DND-41 (cell line): ENCODE data around the gene TRIM69.

ENCODE experiments used
- ATAC-seq: fragments of 200-7000 bp; cut with Tn5 transposase; 3 replicates; pipeline ENCODE4 v1.9.1; 2021; ENCODE audit warnings: low read depth; ENCODE audit not compliant: insufficient read depth
- DNase-seq: peaks from one replicate; pipeline ENCODE4 v3.0.0-alpha.2; 2020
- H2AFZ ChIP-seq: 2 replicates; pipeline ENCODE4 v1.6.0; 2012; ENCODE audit warnings: low read depth, low read length
- H3K27ac ChIP-seq: 2 replicates; pipeline ENCODE4 v1.5.1; 2012; ENCODE audit warnings: low read length, inconsistent platforms
- H3K27me3 ChIP-seq: fragments of 200-600 bp; sonication (generic); 2 replicates; pipeline ENCODE4 v1.6.0; 2012; ENCODE audit warnings: low read length, mild to moderate bottlenecking, inconsistent platforms; ENCODE audit not compliant: insufficient read depth, poor library complexity
- H3K36me3 ChIP-seq: 2 replicates; pipeline ENCODE4 v1.5.1; 2012; ENCODE audit warnings: low read length, inconsistent platforms; ENCODE audit not compliant: insufficient read depth
- H3K4me1 ChIP-seq: 2 replicates; pipeline ENCODE4 v1.5.1; 2012; ENCODE audit warnings: mild to moderate bottlenecking, low read length; ENCODE audit not compliant: insufficient read depth
- H3K4me2 ChIP-seq: 2 replicates; pipeline ENCODE4 v1.6.0; 2012; ENCODE audit warnings: mild to moderate bottlenecking, moderate library complexity, low read length, inconsistent platforms; ENCODE audit not compliant: insufficient read depth
- H3K4me3 ChIP-seq, 2 experiments: fragments of 200-600 bp in 1 of 2; shearing (Covaris generic) in 1 of 2; 2 replicates each; pipeline ENCODE4 v1.5.1; 2012 to 2016; ENCODE audit warnings: inconsistent platforms in 2 of 2, low read length in 2 of 2, mild to moderate bottlenecking in 2 of 2, low read depth in 1 of 2, moderate library complexity in 1 of 2
- H3K79me2 ChIP-seq: 2 replicates; pipeline ENCODE4 v1.6.0; 2012; ENCODE audit warnings: low read length, inconsistent platforms; ENCODE audit not compliant: insufficient read depth
- H3K9ac ChIP-seq: 2 replicates; pipeline ENCODE4 v1.6.0; 2012; ENCODE audit warnings: low read depth, mild to moderate bottlenecking, inconsistent platforms, low read length, moderate library complexity
- H3K9me3 ChIP-seq: 2 replicates; pipeline ENCODE4 v1.5.1; 2012; ENCODE audit warnings: low read length, moderate library complexity, mild to moderate bottlenecking, inconsistent platforms; ENCODE audit not compliant: insufficient read depth, severe bottlenecking
- H4K20me1 ChIP-seq: 2 replicates; pipeline ENCODE4 v1.6.0; 2012; ENCODE audit warnings: low read length; ENCODE audit not compliant: insufficient read depth
- EZH2 ChIP-seq: IDR thresholded peaks from 3 replicates; pipeline ENCODE4 v1.6.1; 2012; ENCODE audit warnings: borderline replicate concordance, low read depth, mild to moderate bottlenecking, moderate library complexity, low read length, inconsistent platforms; ENCODE audit not compliant: severe bottlenecking
- TF ChIP-seq, protein P1 (sequence below): IDR thresholded peaks from 2 replicates; pipeline ENCODE4 v1.5.1; 2012; ENCODE audit warnings: borderline replicate concordance, low read length, moderate library complexity, mild to moderate bottlenecking; ENCODE audit not compliant: poor library complexity, severe bottlenecking; ENCODE audit errors: extremely low read depth

TRIM69 gene

DNA sequence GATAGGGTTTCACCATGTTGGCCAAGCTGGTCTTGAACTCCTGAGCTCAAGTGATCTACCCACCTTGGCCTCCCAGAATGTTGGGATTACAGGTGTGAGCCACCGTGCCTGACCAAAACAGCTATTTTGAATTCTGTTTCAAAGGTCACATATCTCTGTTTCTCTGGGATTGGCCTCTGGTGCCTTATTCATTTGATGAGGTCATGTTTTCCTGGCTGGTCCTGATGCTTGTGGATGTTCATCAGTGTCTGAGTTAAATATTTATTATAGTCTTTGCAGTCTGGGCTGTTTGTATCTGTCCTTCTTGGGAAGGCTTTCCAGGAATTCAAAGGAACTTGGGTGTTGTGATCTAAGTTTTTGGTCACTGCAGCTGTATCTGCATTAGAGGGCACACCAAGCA is 30.3 kb upstream of the TRIM69 start:
- Histone ChIP-seq H3K9me3 (no peaks in the 10 kb centered on the region), H3K27ac (no peak overlapping the region), H4K20me1 (no peaks in the 10 kb centered on the region), H3K36me3 (no peaks in the 10 kb centered on the region), H2AFZ (no peak overlapping the region), H3K27me3 (no peaks in the 10 kb centered on the region), H3K4me3 (no peak overlapping the region), H3K4me1 (peaks cover 14% of the 10 kb centered on the region), H3K4me2 (no peak overlapping the region), H3K79me2 (peaks cover 13% of the 10 kb centered on the region), H3K9ac (no peak overlapping the region)
- DNase-seq: no peak
- TF ChIP-seq, protein P1, sequence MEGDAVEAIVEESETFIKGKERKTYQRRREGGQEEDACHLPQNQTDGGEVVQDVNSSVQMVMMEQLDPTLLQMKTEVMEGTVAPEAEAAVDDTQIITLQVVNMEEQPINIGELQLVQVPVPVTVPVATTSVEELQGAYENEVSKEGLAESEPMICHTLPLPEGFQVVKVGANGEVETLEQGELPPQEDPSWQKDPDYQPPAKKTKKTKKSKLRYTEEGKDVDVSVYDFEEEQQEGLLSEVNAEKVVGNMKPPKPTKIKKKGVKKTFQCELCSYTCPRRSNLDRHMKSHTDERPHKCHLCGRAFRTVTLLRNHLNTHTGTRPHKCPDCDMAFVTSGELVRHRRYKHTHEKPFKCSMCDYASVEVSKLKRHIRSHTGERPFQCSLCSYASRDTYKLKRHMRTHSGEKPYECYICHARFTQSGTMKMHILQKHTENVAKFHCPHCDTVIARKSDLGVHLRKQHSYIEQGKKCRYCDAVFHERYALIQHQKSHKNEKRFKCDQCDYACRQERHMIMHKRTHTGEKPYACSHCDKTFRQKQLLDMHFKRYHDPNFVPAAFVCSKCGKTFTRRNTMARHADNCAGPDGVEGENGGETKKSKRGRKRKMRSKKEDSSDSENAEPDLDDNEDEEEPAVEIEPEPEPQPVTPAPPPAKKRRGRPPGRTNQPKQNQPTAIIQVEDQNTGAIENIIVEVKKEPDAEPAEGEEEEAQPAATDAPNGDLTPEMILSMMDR: no peak
- ATAC-seq: no peak

DNA sequence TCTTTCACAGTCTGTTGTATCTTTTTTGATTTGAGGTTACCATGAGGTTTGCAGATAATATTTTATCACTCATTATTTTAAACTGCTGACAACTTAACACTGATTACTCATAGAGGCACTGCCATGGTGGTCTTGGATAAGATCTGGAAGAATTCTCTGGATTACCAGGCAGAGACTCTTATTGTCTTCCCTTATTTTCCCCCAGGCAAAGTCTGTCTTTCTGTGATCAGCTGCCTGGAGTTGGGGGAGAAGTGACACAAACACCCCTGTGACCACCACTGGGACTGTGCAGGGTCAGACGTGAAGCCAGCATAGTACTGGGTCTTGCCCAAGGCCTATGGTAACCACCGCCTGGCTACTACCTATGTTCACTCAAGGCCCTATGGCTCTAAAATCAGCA is 29.9 kb upstream of the TRIM69 start:
- Histone ChIP-seq H3K79me2 (peaks cover 15% of the 10 kb centered on the region), H3K27me3 (no peaks in the 10 kb centered on the region), H3K4me2 (no peak overlapping the region), H4K20me1 (no peaks in the 10 kb centered on the region), H3K36me3 (no peaks in the 10 kb centered on the region; the same call in 1 of the 2 replicates), H3K27ac (no peak overlapping the region), H3K9ac (no peak overlapping the region), H2AFZ (no peak overlapping the region), H3K9me3 (no peaks in the 10 kb centered on the region), H3K4me3 (no peak overlapping the region), H3K4me1 (peaks cover 14% of the 10 kb centered on the region)
- no peak for ATAC-seq
- TF ChIP-seq, protein P1: no peak
- no peak for DNase-seq

DNA sequence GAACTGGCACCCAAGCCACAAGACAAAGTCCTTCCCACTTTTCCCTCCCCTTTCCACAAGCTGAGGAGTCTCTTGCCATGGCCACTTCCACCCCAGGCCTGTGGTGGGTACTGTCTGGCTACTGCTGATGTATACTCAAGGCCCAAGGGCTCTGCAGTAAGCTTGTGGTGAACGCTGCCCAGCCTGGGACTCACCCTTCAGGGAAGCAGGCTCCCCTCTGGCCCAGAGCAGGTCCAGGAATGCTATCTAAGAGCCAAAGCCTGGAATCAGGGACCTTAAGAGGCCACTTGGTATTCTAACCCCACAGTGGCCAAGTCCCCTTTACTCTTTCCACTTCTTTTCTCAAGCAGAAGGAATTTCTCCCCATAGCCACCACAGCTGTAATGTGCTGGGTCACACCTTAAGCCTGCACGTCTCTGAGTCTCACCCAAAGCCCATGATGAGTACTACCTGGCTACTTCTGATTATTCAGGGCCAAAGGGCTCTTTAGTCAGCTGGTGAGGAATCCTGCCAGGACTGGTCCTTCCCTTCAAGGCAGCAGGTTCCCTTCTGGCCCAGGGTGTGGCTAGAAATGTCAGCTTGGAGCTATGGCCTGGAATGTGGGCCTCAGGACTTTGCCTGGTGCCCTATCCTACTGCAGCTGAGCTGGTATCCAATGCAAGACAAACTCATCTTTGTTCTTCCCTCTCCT is 29.2 kb upstream of the TRIM69 start:
- H3K4me3 ChIP-seq: no peak overlapping the region
- no peak overlapping the region for H2AFZ ChIP-seq
- ATAC-seq (no peak), DNase-seq (no peak)
- peaks cover 2% of the 10 kb centered on the region; the same call in 1 of the 2 replicates for H4K20me1 ChIP-seq
- H3K4me1 ChIP-seq: peaks cover 14% of the 10 kb centered on the region
- no peak overlapping the region for H3K4me2 ChIP-seq
- no peaks in the 10 kb centered on the region for H3K9me3 ChIP-seq
- H3K79me2 ChIP-seq: peaks cover 22% of the 10 kb centered on the region
- H3K27ac ChIP-seq: no peak overlapping the region
- H3K36me3 ChIP-seq: no peaks in the 10 kb centered on the region; the same call in 1 of the 2 replicates
- TF ChIP-seq EZH2: no peak
- TF ChIP-seq, protein P1: no peak
- no peak overlapping the region for H3K9ac ChIP-seq
- H3K27me3 ChIP-seq: no peaks in the 10 kb centered on the region
